ENCODE results near the gene NOXA1. TPM values are rescaled to one million over a fixed set of nuclear protein-coding genes. Genes with fewer than 3 reads are reported as not detected.

Gene NOXA1
- total and polyA plus RNA-seq, 2 of the 8 experiments (the other 6 are each of a cell fraction or from before 2014, with no cell fraction given), result 0.34 to 0.91 TPM

- no peak for TF ChIP-seq ATF2 (IDR thresholded peaks at IDR 0.05; ENCODE audit: low read length)
- TF ChIP-seq TEAD4 (IDR thresholded peaks at IDR 0.05; ENCODE audit: low read depth, low read length), result no peak
- TF ChIP-seq ZNF274 (IDR thresholded peaks at IDR 0.05; ENCODE audit: borderline replicate concordance, extremely low read depth, low read length), result no peak
- TF ChIP-seq SAP30 (IDR thresholded peaks at IDR 0.05; ENCODE audit: insufficient read depth, insufficient replicate concordance, low read length), result no peak
Measured at GRCh38 chr9:137463931-137464290, 40.7 kb downstream of the NOXA1 start (continued).
